Osteocyte (in vitro differentiated cells): ENCODE results near the gene FAM76B. TPM values are rescaled to one million over a fixed set of nuclear protein-coding genes. Genes with fewer than 3 reads are reported as not detected.

Experiments
- DNase-seq: peaks from one replicate; pipeline ENCODE4 v3.0.0; 2021; ENCODE audit warnings: mixed read lengths; ENCODE audit not compliant: unreplicated experiment; ENCODE audit errors: extremely low spot score
- H3K27ac Mint-ChIP-seq: one replicate; pipeline ENCODE4 v1.8.0; 2021; ENCODE audit warnings: mild to moderate bottlenecking, mixed read lengths; ENCODE audit not compliant: unreplicated experiment
- H3K27me3 Mint-ChIP-seq: one replicate; pipeline ENCODE4 v1.8.0; 2021; ENCODE audit warnings: mixed read lengths; ENCODE audit not compliant: unreplicated experiment
- H3K36me3 Mint-ChIP-seq: one replicate; pipeline ENCODE4 v1.8.0; 2021; ENCODE audit warnings: mixed read lengths; ENCODE audit not compliant: unreplicated experiment
- H3K4me1 Mint-ChIP-seq: one replicate; pipeline ENCODE4 v1.8.0; 2021; ENCODE audit warnings: mixed read lengths; ENCODE audit not compliant: unreplicated experiment
- H3K4me3 Mint-ChIP-seq: one replicate; pipeline ENCODE4 v1.8.0; 2021; ENCODE audit warnings: mild to moderate bottlenecking, moderate library complexity, mixed read lengths; ENCODE audit not compliant: unreplicated experiment
- H3K9me3 Mint-ChIP-seq: one replicate; pipeline ENCODE4 v1.8.0; 2021; ENCODE audit warnings: mixed read lengths; ENCODE audit not compliant: unreplicated experiment
- CTCF ChIP-seq: fragments of 200-600 bp; sonication (generic); IDR thresholded peaks from 2 replicates; pipeline ENCODE4 v1.5.0; 2021; ENCODE audit warnings: antibody characterized with exemption, mild to moderate bottlenecking, moderate library complexity
- total RNA-seq: library from RNA; stranded (reverse); gene quantifications from 2 replicates; pipeline ENCODE4 v1.2.1, GENCODE V29; 2021

The FAM76B gene
- total RNA-seq, 1 donor from 2014 or later = 26.7 TPM

GRCh38 chr11:95720195-95720594 is 69.4 kb downstream of the FAM76B start:
- no peak overlapping the region for H3K4me3 Mint-ChIP-seq
- DNase-seq = no peak
- peaks cover 27% of the 10 kb centered on the region for H3K4me1 Mint-ChIP-seq
- TF ChIP-seq CTCF = no peak
- H3K9me3 Mint-ChIP-seq = no peaks in the 10 kb centered on the region
- no peaks in the 10 kb centered on the region for H3K36me3 Mint-ChIP-seq
- peaks cover 21% of the 10 kb centered on the region for H3K27me3 Mint-ChIP-seq
- no peak overlapping the region for H3K27ac Mint-ChIP-seq

Other genes starting within 250 kb of the FAM76B start
- gene CEP57, start 716 bp upstream of the FAM76B start, total RNA-seq = 31.3 and 37.0 TPM in 2 replicates
- gene MTMR2, start 134.3 kb upstream of the FAM76B start, total RNA-seq = 41.1 and 43.1 TPM in 2 replicates